HepG2 (cell line): ENCODE measurements around the gene RDM1. TPM values are rescaled to one million over a fixed set of nuclear protein-coding genes. Genes with fewer than 3 reads are reported as not detected.
A peak's percentile ranks its signal among the peaks of the same experiment; 100 is the strongest.

Experiments
- BHLHE40 ChIP-seq: IDR thresholded peaks from 2 replicates; pipeline ENCODE4 v1.6.1; 2011; ENCODE audit warnings: low read length, improper control_type of control experiment
- CBX5 ChIP-seq: sonication (generic); formaldehyde crosslinking; IDR thresholded peaks from 2 replicates; pipeline ENCODE4 v1.4.0; 2020; ENCODE audit warnings: missing genetic modification reagents, borderline replicate concordance
- DMAP1 ChIP-seq: IDR thresholded peaks from 2 replicates; pipeline ENCODE4 v1.6.1; 2016
- DZIP1 ChIP-seq: sonication (generic); formaldehyde crosslinking; IDR thresholded peaks from 2 replicates; pipeline ENCODE4 v1.5.0; 2020; ENCODE audit warnings: mild to moderate bottlenecking, missing genetic modification reagents
- E2F1 ChIP-seq: sonication (generic); formaldehyde crosslinking; IDR thresholded peaks from 2 replicates; pipeline ENCODE4 v1.5.0; 2020; ENCODE audit warnings: missing genetic modification reagents
- MBNL3 ChIP-seq: fragments of 250-450 bp; sonication (Bioruptor Pico); conservative IDR thresholded peaks from 2 replicates; pipeline ENCODE4 v1.8.0; 2022; ENCODE audit warnings: mild to moderate bottlenecking, inconsistent platforms
- MED13 ChIP-seq: sonication (generic); formaldehyde crosslinking; IDR thresholded peaks from 2 replicates; pipeline ENCODE4 v1.5.0; 2020; ENCODE audit warnings: missing genetic modification reagents
- NAIF1 ChIP-seq: sonication (generic); formaldehyde crosslinking; IDR thresholded peaks from 2 replicates; pipeline ENCODE4 v1.5.0; 2020; ENCODE audit warnings: mild to moderate bottlenecking, missing genetic modification reagents, borderline replicate concordance
- NBN ChIP-seq: fragments of 450-650 bp; conservative IDR thresholded peaks from 2 replicates; pipeline ENCODE4 v1.6.1; 2017
- NR2F2 ChIP-seq: IDR thresholded peaks from 2 replicates; pipeline ENCODE4 v1.6.1; 2012; ENCODE audit warnings: low read depth, inconsistent platforms, borderline replicate concordance
- POGZ ChIP-seq: sonication (generic); formaldehyde crosslinking; IDR thresholded peaks from 2 replicates; pipeline ENCODE4 v1.4.0; 2020; ENCODE audit warnings: mild to moderate bottlenecking, missing genetic modification reagents
- SALL1 ChIP-seq: sonication (generic); formaldehyde crosslinking; IDR thresholded peaks from 2 replicates; pipeline ENCODE4 v1.8.0; 2022; ENCODE audit warnings: mild to moderate bottlenecking, missing genetic modification reagents
- SIN3B ChIP-seq: fragments of 150-350 bp; IDR thresholded peaks from 2 replicates; pipeline ENCODE4 v1.6.1; 2014; ENCODE audit warnings: low read length
- TERF1 ChIP-seq: sonication (generic); formaldehyde crosslinking; IDR thresholded peaks from 2 replicates; pipeline ENCODE4 v1.8.0; 2022; ENCODE audit warnings: mild to moderate bottlenecking, missing genetic modification reagents, moderate library complexity
- TP53 ChIP-seq: sonication (generic); formaldehyde crosslinking; conservative IDR thresholded peaks from 2 replicates; pipeline ENCODE4 v1.4.0; 2020; ENCODE audit warnings: missing genetic modification reagents
- TRIM24 ChIP-seq: sonication (generic); formaldehyde crosslinking; IDR thresholded peaks from 2 replicates; pipeline ENCODE4 v1.8.0; 2022; ENCODE audit warnings: mild to moderate bottlenecking, missing genetic modification reagents
- ZFP36 ChIP-seq: fragments of 150-350 bp; IDR thresholded peaks from 2 replicates; pipeline ENCODE4 v1.6.1; 2018; ENCODE audit warnings: borderline replicate concordance, low read length, low read depth; ENCODE audit not compliant: partially characterized antibody
- ZNF101 ChIP-seq: sonication (generic); formaldehyde crosslinking; IDR thresholded peaks from 2 replicates; pipeline ENCODE4 v1.4.0; 2020; ENCODE audit warnings: mild to moderate bottlenecking, low read depth, missing genetic modification reagents, borderline replicate concordance
- ZNF317 ChIP-seq: sonication (generic); formaldehyde crosslinking; IDR thresholded peaks from 2 replicates; pipeline ENCODE4 v1.5.0; 2020; ENCODE audit warnings: mild to moderate bottlenecking, missing genetic modification reagents
- ZNF616 ChIP-seq: sonication (generic); formaldehyde crosslinking; IDR thresholded peaks from 2 replicates; pipeline ENCODE4 v1.5.0; 2020; ENCODE audit warnings: low read depth, mild to moderate bottlenecking, missing genetic modification reagents
- ZNF790 ChIP-seq: sonication (generic); formaldehyde crosslinking; IDR thresholded peaks from 2 replicates; pipeline ENCODE4 v1.8.0; 2022; ENCODE audit warnings: missing genetic modification reagents, mild to moderate bottlenecking, borderline replicate concordance
- polyA plus RNA-seq, 8 experiments: library from polyadenylated mRNA; depleted of rRNA in 3 of 8; stranded (reverse) in 7 of 8; unstranded in 1 of 8; fragments of >200 nt; fragmentation: Illumina TruSeq in 4 of 8; extraction: Trizol in 4 of 8; gene quantifications; 2 replicates each; pipeline versions ENCODE4 v1.2.1 to v1.2.3, GENCODE V29; 2011 to 2016; ENCODE audit warnings: low read depth in 4 of 8, missing spikeins in 1 of 8, mixed read lengths in 1 of 8; ENCODE audit not compliant: insufficient read depth in 1 of 8
- total RNA-seq, 5 experiments: library from RNA; depleted of rRNA; stranded (reverse); fragments of >200 nt; fragmentation: Illumina TruSeq; extraction: Trizol; gene quantifications; 2 replicates each; pipeline ENCODE4 v1.2.3, GENCODE V29; 2016; ENCODE audit warnings: low read depth in 1 of 5
- TF ChIP-seq, protein P1 (sequence below): sonication (generic); formaldehyde crosslinking; IDR thresholded peaks from 2 replicates; pipeline ENCODE4 v1.8.0; 2023; ENCODE audit warnings: mild to moderate bottlenecking, missing genetic modification reagents
- TF ChIP-seq, protein P2 (sequence below): conservative IDR thresholded peaks from 2 replicates; pipeline ENCODE4 v1.6.1; 2018; ENCODE audit warnings: missing genetic modification reagents

RDM1 gene
- total and polyA plus RNA-seq, 2 of the 13 experiments (the other 11 are each of a cell fraction or from before 2014, with no cell fraction given), result 0.28 to 0.40 TPM

GRCh38 chr17:35969558-35970380 is 39.2 kb upstream of the RDM1 start (continued):
- TF ChIP-seq NAIF1 (CRISPR knock-in tag) (no peak), SALL1 (peak; percentile 45), TP53 (CRISPR knock-in tag) (no peak), ZNF101 (CRISPR knock-in tag) (no peak), E2F1 (CRISPR knock-in tag) (no peak), SIN3B (no peak), ZNF616 (no peak), ZNF790 (CRISPR knock-in tag) (0 out of 2 replicates have a peak, but pooled peaks have one; percentile 49), NBN (no peak), NR2F2 (no peak), ZFP36 (peak; percentile 57), ZNF317 (CRISPR knock-in tag) (0 out of 2 replicates have a peak, but pooled peaks have one; percentile 30), TERF1 (CRISPR knock-in tag) (no peak), POGZ (CRISPR knock-in tag) (0 out of 2 replicates have a peak, but pooled peaks have one; percentile 28), TRIM24 (CRISPR knock-in tag) (no peak), DMAP1 (CRISPR knock-in tag) (no peak), MED13 (no peak), CBX5 (CRISPR knock-in tag) (no peak), MBNL3 (CRISPR knock-in tag) (no peak), DZIP1 (CRISPR knock-in tag) (no peak), BHLHE40 (no peak)
- TF ChIP-seq, protein P1, sequence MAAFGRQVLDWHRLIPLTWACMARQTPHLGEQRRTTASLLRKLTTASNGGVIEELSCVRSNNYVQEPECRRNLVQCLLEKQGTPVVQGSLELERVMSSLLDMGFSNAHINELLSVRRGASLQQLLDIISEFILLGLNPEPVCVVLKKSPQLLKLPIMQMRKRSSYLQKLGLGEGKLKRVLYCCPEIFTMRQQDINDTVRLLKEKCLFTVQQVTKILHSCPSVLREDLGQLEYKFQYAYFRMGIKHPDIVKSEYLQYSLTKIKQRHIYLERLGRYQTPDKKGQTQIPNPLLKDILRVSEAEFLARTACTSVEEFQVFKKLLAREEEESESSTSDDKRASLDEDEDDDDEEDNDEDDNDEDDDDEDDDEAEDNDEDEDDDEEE (CRISPR knock-in tag), result 0 out of 2 replicates have a peak, but pooled peaks have one; percentile 37
- TF ChIP-seq, protein P2, sequence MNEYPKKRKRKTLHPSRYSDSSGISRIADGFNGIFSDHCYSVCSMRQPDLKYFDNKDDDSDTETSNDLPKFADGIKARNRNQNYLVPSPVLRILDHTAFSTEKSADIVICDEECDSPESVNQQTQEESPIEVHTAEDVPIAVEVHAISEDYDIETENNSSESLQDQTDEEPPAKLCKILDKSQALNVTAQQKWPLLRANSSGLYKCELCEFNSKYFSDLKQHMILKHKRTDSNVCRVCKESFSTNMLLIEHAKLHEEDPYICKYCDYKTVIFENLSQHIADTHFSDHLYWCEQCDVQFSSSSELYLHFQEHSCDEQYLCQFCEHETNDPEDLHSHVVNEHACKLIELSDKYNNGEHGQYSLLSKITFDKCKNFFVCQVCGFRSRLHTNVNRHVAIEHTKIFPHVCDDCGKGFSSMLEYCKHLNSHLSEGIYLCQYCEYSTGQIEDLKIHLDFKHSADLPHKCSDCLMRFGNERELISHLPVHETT (CRISPR knock-in tag), result no peak
